Liver (tissue), 9 donors: ENCODE results near the gene SEC24D. TPM values are rescaled to one million over a fixed set of nuclear protein-coding genes. Genes with fewer than 3 reads are reported as not detected.

Experiments used
- DNase-seq: peaks from one replicate; pipeline ENCODE4 v3.0.0-alpha.2; 2017; ENCODE audit warnings: low spot score
- H3K27ac ChIP-seq, 2 donors: one replicate each; pipeline ENCODE4 v1.7.0; 2013; ENCODE audit warnings: inconsistent platforms in 2 of 2, low read length in 2 of 2, control low read depth in 1 of 2, low read depth in 1 of 2, mild to moderate bottlenecking in 1 of 2
- H3K27me3 ChIP-seq, 4 donors: one replicate each; pipeline versions ENCODE4 v1.6.1 to v1.7.0; 2013; ENCODE audit warnings: low read length in 3 of 4, inconsistent platforms in 1 of 4, mild to moderate bottlenecking in 1 of 4, moderate library complexity in 1 of 4; ENCODE audit not compliant: control insufficient read depth in 4 of 4, insufficient read depth in 4 of 4
- H3K36me3 ChIP-seq, 4 donors: one replicate each; pipeline versions ENCODE4 v1.6.1 to v1.7.0; 2013; ENCODE audit warnings: low read length in 3 of 4, mild to moderate bottlenecking in 3 of 4, low read depth in 1 of 4, moderate library complexity in 1 of 4; ENCODE audit not compliant: control insufficient read depth in 4 of 4, insufficient read depth in 3 of 4
- H3K4me1 ChIP-seq, 4 donors: one replicate each; pipeline versions ENCODE4 v1.6.1 to v1.7.0; 2013; ENCODE audit warnings: low read length in 3 of 4, mild to moderate bottlenecking in 3 of 4, moderate library complexity in 1 of 4; ENCODE audit not compliant: control insufficient read depth in 4 of 4, insufficient read depth in 4 of 4
- H3K4me3 ChIP-seq, 3 donors: one replicate each; pipeline versions ENCODE4 v1.6.1 to v1.7.0; 2013; ENCODE audit warnings: low read length in 3 of 3, control low read depth in 1 of 3, low read depth in 1 of 3, mild to moderate bottlenecking in 1 of 3
- H3K9ac ChIP-seq, 2 donors: one replicate each; pipeline ENCODE4 v1.7.0; 2013; ENCODE audit warnings: low read length in 2 of 2, mild to moderate bottlenecking in 2 of 2, moderate library complexity in 2 of 2, control low read depth in 1 of 2, low read depth in 1 of 2
- H3K9me3 ChIP-seq, 4 donors: one replicate each; pipeline versions ENCODE4 v1.6.1 to v1.7.0; 2013; ENCODE audit warnings: low read length in 3 of 4; ENCODE audit not compliant: control insufficient read depth in 4 of 4
- ATF3 ChIP-seq: IDR thresholded peaks from 2 replicates; pipeline ENCODE4 v1.6.1; 2016; ENCODE audit warnings: antibody characterized with exemption
- CTCF ChIP-seq: fragments of 150-350 bp; IDR thresholded peaks from 2 replicates; pipeline ENCODE4 v1.5.1; 2017; ENCODE audit warnings: improper control_type of control experiment, low read depth, low read length; ENCODE audit not compliant: missing input control
- FOXA1 ChIP-seq: IDR thresholded peaks from 2 replicates; pipeline ENCODE4 v1.6.1; 2016; ENCODE audit warnings: antibody characterized with exemption
- FOXA2 ChIP-seq: IDR thresholded peaks from 2 replicates; pipeline ENCODE4 v1.6.1; 2016; ENCODE audit warnings: antibody characterized with exemption
- HNF4A ChIP-seq, 2 donors: conservative IDR thresholded peaks; 2 replicates each; pipeline ENCODE4 v1.6.1; 2016; ENCODE audit warnings: antibody characterized with exemption in 2 of 2, mild to moderate bottlenecking in 2 of 2
- HNF4G ChIP-seq: IDR thresholded peaks from 2 replicates; pipeline ENCODE4 v1.6.1; 2016; ENCODE audit warnings: antibody characterized with exemption
- JUND ChIP-seq, 2 donors: IDR thresholded peaks; 2 replicates each; pipeline ENCODE4 v1.6.1; 2016; ENCODE audit warnings: antibody characterized with exemption in 2 of 2
- MAX ChIP-seq: IDR thresholded peaks from 2 replicates; pipeline ENCODE4 v1.6.1; 2016; ENCODE audit warnings: antibody characterized with exemption
- NR2F2 ChIP-seq: IDR thresholded peaks from 2 replicates; pipeline ENCODE4 v1.6.1; 2016; ENCODE audit warnings: antibody characterized with exemption
- RAD21 ChIP-seq, 2 donors: IDR thresholded peaks; 2 replicates each; pipeline ENCODE4 v1.6.1; 2016; ENCODE audit warnings: antibody characterized with exemption in 2 of 2, mild to moderate bottlenecking in 2 of 2
- REST ChIP-seq: IDR thresholded peaks from 2 replicates; pipeline ENCODE4 v1.6.1; 2016; ENCODE audit warnings: antibody characterized with exemption, mild to moderate bottlenecking
- RXRA ChIP-seq, 2 donors: IDR thresholded peaks; 2 replicates each; pipeline ENCODE4 v1.6.1; 2017 to 2018; ENCODE audit warnings: antibody characterized with exemption in 2 of 2, mild to moderate bottlenecking in 1 of 2
- SP1 ChIP-seq: IDR thresholded peaks from 2 replicates; pipeline ENCODE4 v1.6.1; 2018; ENCODE audit warnings: antibody characterized with exemption, mild to moderate bottlenecking
- TAF1 ChIP-seq: conservative IDR thresholded peaks from 2 replicates; pipeline ENCODE4 v1.6.1; 2016; ENCODE audit warnings: antibody characterized with exemption, mild to moderate bottlenecking
- YY1 ChIP-seq: IDR thresholded peaks from 2 replicates; pipeline ENCODE4 v1.6.1; 2016; ENCODE audit warnings: antibody characterized with exemption, mild to moderate bottlenecking
- ZBTB33 ChIP-seq: IDR thresholded peaks from 2 replicates; pipeline ENCODE4 v1.6.1; 2016; ENCODE audit warnings: antibody characterized with exemption
- WGBS: extraction: QIAGEN DNeasy Blood & Tissue Kit; methylation state at CpG from one replicate; pipeline ENCODE4 v1.1.7; 2013; 5-methylcytosine and 5-hydroxymethylcytosine counted together
- polyA plus RNA-seq, 2 donors: library from polyadenylated mRNA; stranded (reverse) in 1 of 2; unstranded in 1 of 2; fragments of 200-250 nt in 1 of 2; fragments of >200 nt in 1 of 2; fragmentation: Nextera tagmentation in 1 of 2; extraction: Ambion mirVana in 1 of 2; gene quantifications; one replicate each; pipeline versions ENCODE4 v1.2.1 to v1.2.3, GENCODE V29; 2013 to 2015
- total RNA-seq, 2 donors: library from RNA; depleted of rRNA; stranded (reverse); fragments of >200 nt; gene quantifications; one replicate each; pipeline ENCODE4 v1.2.3, GENCODE V29; 2014
- donor health status: healthy.
- donor health status: healthy.
- donor health status: healthy.
- donor health status: healthy.
- donor health status: healthy.

Gene SEC24D
- total and polyA plus RNA-seq, 4 donors: 16.0 to 80.8 (median 33.7) TPM

GRCh38 chr4:118848242-118848641 is 12.3 kb upstream of the SEC24D start:
- Histone ChIP-seq H3K27ac (no peak overlapping the region), H3K27me3 (no peaks in the 10 kb centered on the region), H3K9me3 (no peaks in the 10 kb centered on the region), H3K4me3 (no peak overlapping the region), H3K36me3 (no peaks in the 10 kb centered on the region), H3K9ac (no peak overlapping the region), H3K4me1 (peaks cover 0 to 7% (median 4%) of the 10 kb centered on the region in 4 donors)
- DNase-seq: no peak
- TF ChIP-seq ZBTB33: no peak
- no peak for TF ChIP-seq HNF4A (conservative IDR thresholded peaks at IDR 0.05)
- TF ChIP-seq TAF1: no peak
- no peak for TF ChIP-seq FOXA2
- TF ChIP-seq SP1: no peak
- no peak for TF ChIP-seq CTCF
- TF ChIP-seq FOXA1: no peak
- no peak for TF ChIP-seq JUND (IDR thresholded peaks at IDR 0.05)
- no peak for TF ChIP-seq RXRA (IDR thresholded peaks at IDR 0.05)
- TF ChIP-seq ATF3: no peak
- TF ChIP-seq MAX: no peak
- WGBS: 96% methylated on average over 7 of the region's 7 CpGs

GRCh38 chr4:118846979-118847378 is 11.1 kb upstream of the SEC24D start:
- Histone ChIP-seq H3K27me3 (no peaks in the 10 kb centered on the region), H3K27ac (no peak overlapping the region), H3K4me3 (no peak overlapping the region), H3K9ac (no peak overlapping the region), H3K36me3 (no peaks in the 10 kb centered on the region), H3K4me1 (peaks cover 0 to 7% (median 4%) of the 10 kb centered on the region in 4 donors), H3K9me3 (no peaks in the 10 kb centered on the region)
- TF ChIP-seq YY1: no peak
- TF ChIP-seq RAD21 (IDR thresholded peaks at IDR 0.05): no peak
- no peak for TF ChIP-seq REST
- no peak for TF ChIP-seq FOXA1
- TF ChIP-seq CTCF: no peak
- no peak for TF ChIP-seq NR2F2
- TF ChIP-seq HNF4G: no peak
- TF ChIP-seq HNF4A (conservative IDR thresholded peaks at IDR 0.05): no peak
- TF ChIP-seq ATF3: no peak
- 81% methylated on average over 1 of the region's 1 CpG for WGBS
- no peak for DNase-seq
